HepG2 (cell line): ENCODE data around the gene TXNL4B. TPM values are rescaled to one million over a fixed set of nuclear protein-coding genes. Genes with fewer than 3 reads are reported as not detected.

Experiments
- ARHGAP35 ChIP-seq: sonication (generic); formaldehyde crosslinking; IDR thresholded peaks from 2 replicates; pipeline ENCODE4 v1.9.0; 2022; ENCODE audit warnings: mild to moderate bottlenecking, inconsistent platforms, moderate library complexity, missing genetic modification reagents, borderline replicate concordance
- BCL6 ChIP-seq: IDR thresholded peaks from 2 replicates; pipeline ENCODE4 v1.6.1; 2016; ENCODE audit warnings: missing genetic modification reagents, missing compliant biosample characterization
- CREB3 ChIP-seq: sonication (generic); formaldehyde crosslinking; IDR thresholded peaks from 2 replicates; pipeline ENCODE4 v1.5.0; 2020; ENCODE audit warnings: missing genetic modification reagents
- ELF4 ChIP-seq: sonication (generic); formaldehyde crosslinking; IDR thresholded peaks from 2 replicates; pipeline ENCODE4 v1.5.0; 2020; ENCODE audit warnings: missing genetic modification reagents, mild to moderate bottlenecking, moderate library complexity, borderline replicate concordance
- FIP1L1 ChIP-seq: fragments of 200-400 bp; formaldehyde crosslinking; IDR thresholded peaks from 2 replicates; pipeline ENCODE4 v1.6.1; 2018; ENCODE audit warnings: low read depth, mild to moderate bottlenecking, low read length, moderate library complexity, borderline replicate concordance; ENCODE audit not compliant: insufficient read depth
- GZF1 ChIP-seq: sonication (generic); formaldehyde crosslinking; IDR thresholded peaks from 2 replicates; pipeline ENCODE4 v1.5.1; 2020; ENCODE audit warnings: mild to moderate bottlenecking, missing genetic modification reagents
- HOXD1 ChIP-seq: sonication (generic); formaldehyde crosslinking; IDR thresholded peaks from 2 replicates; pipeline ENCODE4 v1.5.0; 2020; ENCODE audit warnings: missing genetic modification reagents
- MXD3 ChIP-seq: IDR thresholded peaks from 2 replicates; pipeline ENCODE4 v1.6.1; 2016; ENCODE audit warnings: mild to moderate bottlenecking, missing biosample characterization, missing genetic modification reagents
- NCOA1 ChIP-seq: sonication (generic); formaldehyde crosslinking; IDR thresholded peaks from 2 replicates; pipeline ENCODE4 v1.9.0; 2021; ENCODE audit warnings: missing genetic modification reagents
- NFYB ChIP-seq: sonication (generic); formaldehyde crosslinking; IDR thresholded peaks from 2 replicates; pipeline ENCODE4 v1.4.0; 2020; ENCODE audit warnings: missing genetic modification reagents
- NR1H2 ChIP-seq: sonication (generic); formaldehyde crosslinking; IDR thresholded peaks from 2 replicates; pipeline ENCODE4 v1.8.1; 2022; ENCODE audit warnings: low read depth, missing genetic modification reagents, borderline replicate concordance
- PAF1 ChIP-seq: IDR thresholded peaks from 2 replicates; pipeline ENCODE4 v1.6.1; 2016; ENCODE audit warnings: missing genetic modification reagents, missing compliant biosample characterization
- POGZ ChIP-seq: sonication (generic); formaldehyde crosslinking; IDR thresholded peaks from 2 replicates; pipeline ENCODE4 v1.4.0; 2020; ENCODE audit warnings: mild to moderate bottlenecking, missing genetic modification reagents
- SMAD1 ChIP-seq: sonication (generic); formaldehyde crosslinking; IDR thresholded peaks from 2 replicates; pipeline ENCODE4 v1.4.0; 2020; ENCODE audit warnings: missing genetic modification reagents, low read depth, mild to moderate bottlenecking, borderline replicate concordance
- SNAI1 ChIP-seq: sonication (generic); formaldehyde crosslinking; IDR thresholded peaks from 2 replicates; pipeline ENCODE4 v1.5.0; 2020; ENCODE audit warnings: mild to moderate bottlenecking, missing genetic modification reagents, borderline replicate concordance
- XRCC5 ChIP-seq: fragments of 200-400 bp; formaldehyde crosslinking; optimal IDR thresholded peaks from 2 replicates; pipeline ENCODE3; 2017; ENCODE audit warnings: mild to moderate bottlenecking, low read length
- ZFP91 ChIP-seq: sonication (generic); formaldehyde crosslinking; IDR thresholded peaks from 2 replicates; pipeline ENCODE4 v1.9.0; 2022; ENCODE audit warnings: missing genetic modification reagents, mild to moderate bottlenecking, borderline replicate concordance
- ZFYVE20 ChIP-seq: sonication (generic); formaldehyde crosslinking; IDR thresholded peaks from 2 replicates; pipeline ENCODE4 v1.8.0; 2023; ENCODE audit warnings: low read depth, mild to moderate bottlenecking, moderate library complexity, missing genetic modification reagents, borderline replicate concordance
- ZNF275 ChIP-seq: sonication (generic); formaldehyde crosslinking; IDR thresholded peaks from 2 replicates; pipeline ENCODE4 v1.8.0; 2022; ENCODE audit warnings: missing genetic modification reagents, mild to moderate bottlenecking, inconsistent platforms, borderline replicate concordance
- ZNF292 ChIP-seq: sonication (generic); formaldehyde crosslinking; IDR thresholded peaks from 2 replicates; pipeline ENCODE4 v1.8.1; 2022; ENCODE audit warnings: mild to moderate bottlenecking, low read depth, missing genetic modification reagents, borderline replicate concordance
- ZNF510 ChIP-seq: sonication (generic); formaldehyde crosslinking; IDR thresholded peaks from 2 replicates; pipeline ENCODE4 v1.4.0; 2020; ENCODE audit warnings: low read depth, mild to moderate bottlenecking, missing genetic modification reagents
- ZNF788 ChIP-seq: sonication (generic); formaldehyde crosslinking; IDR thresholded peaks from 2 replicates; pipeline ENCODE4 v1.5.0; 2020; ENCODE audit warnings: mild to moderate bottlenecking, missing genetic modification reagents, borderline replicate concordance
- ZNF792 ChIP-seq: IDR thresholded peaks from 2 replicates; pipeline ENCODE4 v1.6.1; 2016
- ZNF816 ChIP-seq: sonication (generic); formaldehyde crosslinking; IDR thresholded peaks from 2 replicates; pipeline ENCODE4 v1.8.0; 2022; ENCODE audit warnings: missing genetic modification reagents, mild to moderate bottlenecking, borderline replicate concordance
- polyA plus RNA-seq, 8 experiments: library from polyadenylated mRNA; depleted of rRNA in 3 of 8; stranded (reverse) in 7 of 8; unstranded in 1 of 8; fragments of >200 nt; fragmentation: Illumina TruSeq in 4 of 8; extraction: Trizol in 4 of 8; gene quantifications; 2 replicates each; pipeline versions ENCODE4 v1.2.1 to v1.2.3, GENCODE V29; 2011 to 2016; ENCODE audit warnings: low read depth in 4 of 8, missing spikeins in 1 of 8, mixed read lengths in 1 of 8; ENCODE audit not compliant: insufficient read depth in 1 of 8
- total RNA-seq, 5 experiments: library from RNA; depleted of rRNA; stranded (reverse); fragments of >200 nt; fragmentation: Illumina TruSeq; extraction: Trizol; gene quantifications; 2 replicates each; pipeline ENCODE4 v1.2.3, GENCODE V29; 2016; ENCODE audit warnings: low read depth in 1 of 5

The TXNL4B gene
- total and polyA plus RNA-seq, 2 of the 13 experiments (the other 11 are each of a cell fraction or from before 2014, with no cell fraction given): 17.4 to 18.3 TPM

- no peak for TF ChIP-seq PAF1 (CRISPR knock-in tag)
- no peak for TF ChIP-seq ZNF788
- peak; percentile 65 for TF ChIP-seq NFYB (CRISPR knock-in tag)
- no peak for TF ChIP-seq ZNF275 (CRISPR knock-in tag)
- TF ChIP-seq ELF4 (CRISPR knock-in tag): no peak
- no peak; the same call in 1 of the 2 replicates for TF ChIP-seq ZNF816 (CRISPR knock-in tag)
- no peak for TF ChIP-seq BCL6 (CRISPR knock-in tag)
- no peak for TF ChIP-seq NR1H2 (CRISPR knock-in tag)
- no peak for TF ChIP-seq FIP1L1
- TF ChIP-seq ZNF510 (CRISPR knock-in tag): 0 out of 2 replicates have a peak, but pooled peaks have one; percentile 54
- TF ChIP-seq MXD3 (CRISPR knock-in tag): no peak
- TF ChIP-seq ZFP91 (CRISPR knock-in tag): no peak
- TF ChIP-seq ZNF292 (CRISPR knock-in tag): peak; percentile 19; the same call in 1 of the 2 replicates
- no peak for TF ChIP-seq NCOA1
- no peak for TF ChIP-seq CREB3 (CRISPR knock-in tag)
- TF ChIP-seq ZNF792 (CRISPR knock-in tag): no peak
- no peak for TF ChIP-seq XRCC5
- TF ChIP-seq SMAD1 (CRISPR knock-in tag): no peak
- no peak; the same call in 1 of the 2 replicates for TF ChIP-seq POGZ
- no peak for TF ChIP-seq SNAI1 (CRISPR knock-in tag)
- no peak for TF ChIP-seq ARHGAP35 (CRISPR knock-in tag)
- TF ChIP-seq HOXD1 (CRISPR knock-in tag): no peak; the same call in 1 of the 2 replicates
- TF ChIP-seq GZF1 (CRISPR knock-in tag): no peak
- no peak for TF ChIP-seq ZFYVE20
These were observed 480 bp downstream of the TXNL4B start (continued) for GRCh38 chr16:72092832-72093447.
